ENCODE results near the gene MPRIP.

DNA sequence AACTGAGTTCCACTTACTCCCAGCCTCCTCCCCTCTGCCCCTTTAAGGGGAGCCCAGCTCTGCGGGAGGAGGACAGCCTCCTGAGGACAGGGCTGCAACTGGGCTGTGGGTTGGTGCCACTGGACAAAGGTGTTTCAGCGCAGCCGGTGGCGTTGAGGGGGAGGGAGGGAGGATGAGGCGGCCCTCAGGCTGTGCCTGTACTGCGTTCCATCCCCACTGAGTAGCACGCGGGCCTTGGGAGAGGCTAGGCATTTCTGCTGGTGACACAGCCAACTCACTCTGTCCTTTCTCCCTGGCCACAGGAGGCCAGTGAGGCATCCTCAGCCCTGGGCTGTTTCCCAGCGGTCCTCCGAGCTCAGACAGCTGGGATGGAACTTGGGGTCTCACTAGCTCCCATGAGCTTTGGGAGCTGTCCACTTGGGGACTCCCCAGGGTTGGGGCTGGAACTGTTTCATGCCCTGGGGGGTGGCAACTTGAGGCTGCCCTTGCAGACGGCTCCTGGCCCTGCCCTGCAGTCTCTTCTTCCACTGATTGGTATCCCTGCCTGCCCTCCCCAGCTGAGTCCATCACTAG, 70.5 kb downstream of the MPRIP start:
- TF ChIP-seq, protein P1, sequence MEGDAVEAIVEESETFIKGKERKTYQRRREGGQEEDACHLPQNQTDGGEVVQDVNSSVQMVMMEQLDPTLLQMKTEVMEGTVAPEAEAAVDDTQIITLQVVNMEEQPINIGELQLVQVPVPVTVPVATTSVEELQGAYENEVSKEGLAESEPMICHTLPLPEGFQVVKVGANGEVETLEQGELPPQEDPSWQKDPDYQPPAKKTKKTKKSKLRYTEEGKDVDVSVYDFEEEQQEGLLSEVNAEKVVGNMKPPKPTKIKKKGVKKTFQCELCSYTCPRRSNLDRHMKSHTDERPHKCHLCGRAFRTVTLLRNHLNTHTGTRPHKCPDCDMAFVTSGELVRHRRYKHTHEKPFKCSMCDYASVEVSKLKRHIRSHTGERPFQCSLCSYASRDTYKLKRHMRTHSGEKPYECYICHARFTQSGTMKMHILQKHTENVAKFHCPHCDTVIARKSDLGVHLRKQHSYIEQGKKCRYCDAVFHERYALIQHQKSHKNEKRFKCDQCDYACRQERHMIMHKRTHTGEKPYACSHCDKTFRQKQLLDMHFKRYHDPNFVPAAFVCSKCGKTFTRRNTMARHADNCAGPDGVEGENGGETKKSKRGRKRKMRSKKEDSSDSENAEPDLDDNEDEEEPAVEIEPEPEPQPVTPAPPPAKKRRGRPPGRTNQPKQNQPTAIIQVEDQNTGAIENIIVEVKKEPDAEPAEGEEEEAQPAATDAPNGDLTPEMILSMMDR (IDR thresholded peaks at IDR 0.05) = no peak
- no peak for TF ChIP-seq POLR2A (IDR thresholded peaks at IDR 0.05)
